ENCODE measurements around the gene NRXN3. TPM values are rescaled to one million over a fixed set of nuclear protein-coding genes. Genes with fewer than 3 reads are reported as not detected.
A peak's percentile ranks its signal among the peaks of the same experiment; 100 is the strongest.

NRXN3 gene
- total and polyA plus RNA-seq, 2 experiments from 2014 or later = 5.7 to 7.1 TPM

DNA sequence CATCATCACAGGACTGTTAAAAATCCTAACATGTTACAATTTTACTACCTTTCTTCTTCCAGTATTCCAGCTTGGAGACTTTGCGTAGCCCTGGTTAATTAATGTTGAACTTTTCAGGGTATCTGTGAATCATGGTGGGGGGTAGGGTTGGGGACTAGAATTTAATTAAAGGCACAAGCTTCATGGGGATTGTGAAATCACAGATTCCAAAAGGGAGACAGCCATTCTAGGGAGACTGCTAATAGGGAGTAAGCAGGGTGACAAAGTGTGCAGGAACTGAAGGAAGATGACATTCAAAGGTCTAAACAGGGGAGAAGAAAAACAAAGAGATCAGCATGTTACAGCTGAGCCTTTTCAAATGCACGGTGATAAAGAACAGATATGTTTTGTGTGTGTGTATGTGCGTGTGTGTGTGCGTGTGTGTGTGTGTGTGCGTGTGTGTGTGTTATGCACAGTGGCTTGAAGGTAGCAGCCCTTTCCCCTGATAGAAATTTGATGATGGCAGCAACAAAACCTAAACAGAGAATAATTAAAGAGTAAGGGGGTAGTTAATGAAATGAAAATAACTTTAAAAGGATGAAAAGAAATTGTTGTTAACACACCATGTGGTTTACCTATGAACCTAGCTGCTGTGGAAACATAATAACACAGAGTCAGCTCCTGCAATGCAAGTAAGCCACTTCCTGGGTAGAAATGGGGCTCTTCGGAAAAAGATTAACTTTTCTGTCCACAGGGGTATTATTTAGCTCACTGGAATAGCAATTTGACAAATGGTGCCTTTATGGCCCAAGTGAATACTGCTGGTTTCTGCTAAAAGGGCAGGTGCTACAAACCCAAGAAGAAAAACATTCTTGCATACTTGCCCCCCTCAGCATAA is 1459.5 kb downstream of the NRXN3 start:
- Histone ChIP-seq H3K27me3 (no peaks in the 10 kb centered on the region), H3K27ac (peak overlapping the region; percentile 17), H3K79me2 (no peaks in the 10 kb centered on the region), H3K36me3 (replicated peaks; ENCODE audit: insufficient read depth, low read depth) (no peaks in the 10 kb centered on the region), H3K9me3 (ENCODE audit: low read depth) (no peaks in the 10 kb centered on the region), H3K9me2 (replicated peaks; ENCODE audit: insufficient read depth) (no peaks in the 10 kb centered on the region), H3K4me1 (ENCODE audit: insufficient read depth) (no peaks in the 10 kb centered on the region), H4K20me1 (ENCODE audit: insufficient read depth, poor library complexity, severe bottlenecking) (no peaks in the 10 kb centered on the region), H3K4me3 (no peak overlapping the region), H3K4me2 (peak overlapping the region; percentile 16), H2AFZ (no peak overlapping the region)
- TF ChIP-seq EZH2 (IDR thresholded peaks at IDR 0.05; ENCODE audit: borderline replicate concordance) (no peak), EZH2phosphoT487 (IDR thresholded peaks at IDR 0.05; ENCODE audit: low read depth, severe bottlenecking, unreplicated experiment) (no peak)
- TF ChIP-seq, protein P1, sequence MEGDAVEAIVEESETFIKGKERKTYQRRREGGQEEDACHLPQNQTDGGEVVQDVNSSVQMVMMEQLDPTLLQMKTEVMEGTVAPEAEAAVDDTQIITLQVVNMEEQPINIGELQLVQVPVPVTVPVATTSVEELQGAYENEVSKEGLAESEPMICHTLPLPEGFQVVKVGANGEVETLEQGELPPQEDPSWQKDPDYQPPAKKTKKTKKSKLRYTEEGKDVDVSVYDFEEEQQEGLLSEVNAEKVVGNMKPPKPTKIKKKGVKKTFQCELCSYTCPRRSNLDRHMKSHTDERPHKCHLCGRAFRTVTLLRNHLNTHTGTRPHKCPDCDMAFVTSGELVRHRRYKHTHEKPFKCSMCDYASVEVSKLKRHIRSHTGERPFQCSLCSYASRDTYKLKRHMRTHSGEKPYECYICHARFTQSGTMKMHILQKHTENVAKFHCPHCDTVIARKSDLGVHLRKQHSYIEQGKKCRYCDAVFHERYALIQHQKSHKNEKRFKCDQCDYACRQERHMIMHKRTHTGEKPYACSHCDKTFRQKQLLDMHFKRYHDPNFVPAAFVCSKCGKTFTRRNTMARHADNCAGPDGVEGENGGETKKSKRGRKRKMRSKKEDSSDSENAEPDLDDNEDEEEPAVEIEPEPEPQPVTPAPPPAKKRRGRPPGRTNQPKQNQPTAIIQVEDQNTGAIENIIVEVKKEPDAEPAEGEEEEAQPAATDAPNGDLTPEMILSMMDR (IDR thresholded peaks at IDR 0.05; ENCODE audit: poor library complexity) = no peak
- WGBS (ENCODE audit: low lambda C conversion rate, missing lambda C conversion rate) = 55% methylated on average over 6 of the region's 6 CpGs
- no peak for DNase-seq (ENCODE audit: low spot score)

DNA sequence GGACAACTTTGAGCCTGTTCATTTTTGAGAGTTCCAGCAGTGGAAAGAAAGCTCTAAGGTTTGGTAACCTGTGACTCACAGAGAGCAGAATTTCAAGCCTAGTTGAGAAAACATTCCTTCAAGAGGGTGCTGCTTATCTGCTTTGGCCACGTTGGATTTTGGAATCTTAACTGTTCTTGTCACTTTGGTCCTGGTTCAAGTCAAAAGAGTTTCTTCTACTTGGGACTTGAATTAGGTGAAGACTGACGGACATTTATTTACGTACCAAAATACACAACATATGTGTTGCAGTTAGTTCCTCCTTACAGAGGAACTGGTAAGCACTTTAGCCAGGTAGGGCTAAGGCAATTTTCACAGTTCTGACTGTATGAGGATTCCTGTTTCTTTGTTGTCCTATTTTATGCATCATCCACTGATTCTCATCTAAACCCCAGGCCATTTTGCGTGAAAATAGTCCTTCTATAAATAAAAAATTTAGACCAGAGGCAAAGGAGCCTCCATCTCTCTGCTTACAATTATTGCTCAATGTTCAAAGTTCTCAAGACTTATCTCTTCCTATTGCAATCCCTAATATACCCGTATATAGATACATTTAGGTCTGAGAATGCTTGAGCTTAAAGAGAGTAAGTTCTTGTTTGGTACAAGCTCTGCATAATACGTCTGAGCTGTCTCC is 1460.3 kb downstream of the NRXN3 start:
- WGBS (ENCODE audit: low lambda C conversion rate, missing lambda C conversion rate) = 47% methylated on average over 6 of the region's 6 CpGs
- no peaks in the 10 kb centered on the region for H3K79me2 ChIP-seq
- peak overlapping the region; percentile 16 for H3K4me2 ChIP-seq
- no peaks in the 10 kb centered on the region for H3K9me3 ChIP-seq (ENCODE audit: low read depth)
- H3K27ac ChIP-seq = peak overlapping the region; percentile 17
- H3K9me2 ChIP-seq (replicated peaks; ENCODE audit: insufficient read depth) = no peaks in the 10 kb centered on the region
- no peaks in the 10 kb centered on the region for H4K20me1 ChIP-seq (ENCODE audit: insufficient read depth, poor library complexity, severe bottlenecking)
- TF ChIP-seq EZH2phosphoT487 (IDR thresholded peaks at IDR 0.05; ENCODE audit: low read depth, severe bottlenecking, unreplicated experiment) (no peak), EZH2 (IDR thresholded peaks at IDR 0.05; ENCODE audit: borderline replicate concordance) (no peak)
- TF ChIP-seq, protein P1 (IDR thresholded peaks at IDR 0.05; ENCODE audit: poor library complexity) = no peak
- H3K27me3 ChIP-seq = no peaks in the 10 kb centered on the region
- no peaks in the 10 kb centered on the region for H3K36me3 ChIP-seq (replicated peaks; ENCODE audit: insufficient read depth, low read depth)
- DNase-seq (ENCODE audit: low spot score) = peak; percentile 23
- H3K4me1 ChIP-seq (ENCODE audit: insufficient read depth) = no peaks in the 10 kb centered on the region
- no peak overlapping the region for H3K4me3 ChIP-seq
- no peak overlapping the region for H2AFZ ChIP-seq

DNA sequence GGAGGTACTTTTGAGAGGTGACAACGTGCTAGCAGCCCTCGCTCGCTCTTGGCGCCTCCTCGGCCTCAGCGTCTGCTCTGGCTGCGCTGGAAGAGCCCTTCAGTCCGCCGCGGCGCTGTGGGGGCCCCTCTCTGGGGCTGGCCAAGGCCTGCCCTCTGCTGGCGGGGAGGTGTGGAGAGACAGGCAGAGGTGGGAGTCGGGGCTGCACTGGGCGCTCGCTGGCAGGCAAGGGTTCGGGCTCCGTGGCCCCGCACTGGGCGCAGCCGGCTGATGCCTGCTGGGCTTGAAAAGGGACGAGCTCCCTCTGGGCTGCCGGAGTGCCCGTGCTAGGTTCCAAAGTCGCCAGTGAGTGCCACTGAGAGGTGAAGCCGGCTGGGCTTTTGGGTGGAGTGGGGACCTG is 1461.1 kb downstream of the NRXN3 start:
- no peak overlapping the region for H3K4me3 ChIP-seq
- WGBS (ENCODE audit: low lambda C conversion rate, missing lambda C conversion rate) = 92% methylated on average over 25 of the region's 25 CpGs
- H3K9me3 ChIP-seq (ENCODE audit: low read depth) = no peaks in the 10 kb centered on the region
- H3K4me1 ChIP-seq (ENCODE audit: insufficient read depth) = no peaks in the 10 kb centered on the region
- TF ChIP-seq EZH2phosphoT487 (IDR thresholded peaks at IDR 0.05; ENCODE audit: low read depth, severe bottlenecking, unreplicated experiment) = no peak
- TF ChIP-seq, protein P1 (IDR thresholded peaks at IDR 0.05; ENCODE audit: poor library complexity) = no peak
- TF ChIP-seq EZH2 (IDR thresholded peaks at IDR 0.05; ENCODE audit: borderline replicate concordance) = no peak
- H3K79me2 ChIP-seq = no peaks in the 10 kb centered on the region
- DNase-seq (ENCODE audit: low spot score) = no peak
- no peak overlapping the region for H3K27ac ChIP-seq
- no peaks in the 10 kb centered on the region for H3K27me3 ChIP-seq
- H3K36me3 ChIP-seq (replicated peaks; ENCODE audit: insufficient read depth, low read depth) = no peaks in the 10 kb centered on the region
- no peak overlapping the region for H3K4me2 ChIP-seq
- no peaks in the 10 kb centered on the region for H3K9me2 ChIP-seq (replicated peaks; ENCODE audit: insufficient read depth)
- no peaks in the 10 kb centered on the region for H4K20me1 ChIP-seq (ENCODE audit: insufficient read depth, poor library complexity, severe bottlenecking)
- H2AFZ ChIP-seq = no peak overlapping the region
